GM21786 (cell line): ENCODE results near the gene RALGPS2.
"Not testable (repeated sequence)": the region's sequence is repeated elsewhere in the genome, so short reads cannot be mapped to it uniquely, and the experiment has no call there.

ENCODE experiments used
- ATAC-seq: cut with Tn5 transposase; IDR thresholded peaks from one replicate; pipeline ENCODE4 v1.9.1; 2021; ENCODE audit not compliant: unreplicated experiment

The RALGPS2 gene

DNA sequence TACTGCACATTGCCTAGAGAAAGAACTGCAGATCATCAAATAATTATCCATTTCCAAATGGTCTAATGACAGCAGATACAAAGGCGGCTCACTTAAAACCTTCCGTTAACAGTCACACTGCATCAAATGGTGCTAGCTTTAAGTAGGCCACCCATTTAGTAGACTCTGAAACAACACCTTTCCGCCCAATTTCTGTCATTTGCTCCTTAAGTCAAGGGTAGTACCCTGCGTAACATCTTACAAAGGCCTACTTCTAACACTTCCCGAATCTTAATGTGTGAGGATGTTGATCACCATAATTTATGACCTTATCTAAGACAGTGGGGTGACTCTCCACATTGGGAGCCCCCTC is 692 bp upstream of the RALGPS2 start:
- ATAC-seq: no peak

DNA sequence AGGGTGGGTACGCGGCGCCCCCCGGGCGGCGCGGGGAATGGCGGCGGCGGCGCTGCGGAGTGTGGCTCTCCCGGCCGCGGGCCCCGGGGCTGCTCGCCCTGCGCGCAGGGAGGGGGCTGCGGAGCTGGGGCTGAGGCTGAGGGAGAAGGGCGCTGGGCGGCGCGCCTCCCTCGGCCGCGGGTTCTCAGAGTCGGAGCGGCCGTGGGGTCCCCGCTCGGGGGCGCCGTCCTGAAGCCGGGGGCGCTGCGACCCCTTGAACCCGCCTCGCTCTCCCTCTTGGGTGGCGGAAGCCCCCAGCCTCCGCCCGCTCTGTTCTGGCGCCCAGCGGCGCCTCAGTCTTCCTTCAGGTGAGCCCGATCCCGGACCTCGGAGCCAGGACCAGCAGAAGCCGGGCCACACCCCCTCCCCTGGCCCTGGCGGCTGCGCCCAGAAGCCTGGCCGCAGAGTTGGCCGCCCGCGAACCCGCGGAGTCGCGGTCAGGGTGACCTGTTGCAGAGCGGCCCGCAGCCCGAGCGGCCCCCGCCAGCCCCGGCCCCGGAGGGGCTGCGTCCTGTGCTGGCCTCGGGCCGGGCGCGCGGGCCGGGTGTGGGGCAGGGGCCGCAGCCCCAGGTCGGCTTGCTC is 532 bp downstream of the RALGPS2 start:
- ATAC-seq: peak; percentile 26

DNA sequence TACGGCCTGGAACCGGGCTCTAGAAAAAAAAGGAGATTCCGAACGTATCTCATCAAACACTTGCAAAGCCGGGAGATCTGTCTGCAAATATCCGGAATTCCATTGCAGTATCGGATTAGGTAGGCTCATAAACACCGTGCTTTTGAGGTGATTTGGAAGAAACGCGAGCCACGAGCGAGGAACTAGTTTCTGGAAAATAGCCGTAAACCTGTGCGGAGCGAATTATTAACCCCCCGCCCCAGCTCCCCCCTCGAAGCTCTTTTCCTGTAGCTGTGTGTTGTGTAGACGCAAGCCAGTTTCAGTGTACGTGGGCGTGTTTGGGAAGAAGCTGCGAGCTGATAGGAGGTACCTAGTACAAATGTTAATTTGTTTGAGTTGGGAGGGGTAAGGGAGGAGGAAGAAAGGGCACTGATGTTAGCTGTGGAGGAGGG is 1.1 kb downstream of the RALGPS2 start:
- ATAC-seq: peak; percentile 80

DNA sequence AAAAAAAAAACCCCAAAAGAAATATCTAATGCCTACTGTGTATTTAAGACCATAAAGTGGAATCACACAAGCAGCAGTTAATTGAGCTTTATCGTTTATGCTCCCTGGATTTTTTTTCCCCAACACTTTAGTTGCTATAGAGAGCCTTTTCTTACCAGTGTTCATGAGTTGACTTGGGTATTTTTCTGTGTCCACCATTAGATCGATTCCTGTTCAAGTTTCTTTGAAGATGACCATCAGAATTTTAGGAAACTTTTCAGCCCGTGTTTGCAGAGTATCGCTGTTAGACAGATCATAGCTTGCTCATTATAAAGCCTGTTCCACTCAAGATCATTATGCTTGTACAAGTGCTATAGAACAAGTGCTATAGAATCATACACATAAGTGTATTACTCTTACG is 1.5 kb downstream of the RALGPS2 start:
- no peak for ATAC-seq

DNA sequence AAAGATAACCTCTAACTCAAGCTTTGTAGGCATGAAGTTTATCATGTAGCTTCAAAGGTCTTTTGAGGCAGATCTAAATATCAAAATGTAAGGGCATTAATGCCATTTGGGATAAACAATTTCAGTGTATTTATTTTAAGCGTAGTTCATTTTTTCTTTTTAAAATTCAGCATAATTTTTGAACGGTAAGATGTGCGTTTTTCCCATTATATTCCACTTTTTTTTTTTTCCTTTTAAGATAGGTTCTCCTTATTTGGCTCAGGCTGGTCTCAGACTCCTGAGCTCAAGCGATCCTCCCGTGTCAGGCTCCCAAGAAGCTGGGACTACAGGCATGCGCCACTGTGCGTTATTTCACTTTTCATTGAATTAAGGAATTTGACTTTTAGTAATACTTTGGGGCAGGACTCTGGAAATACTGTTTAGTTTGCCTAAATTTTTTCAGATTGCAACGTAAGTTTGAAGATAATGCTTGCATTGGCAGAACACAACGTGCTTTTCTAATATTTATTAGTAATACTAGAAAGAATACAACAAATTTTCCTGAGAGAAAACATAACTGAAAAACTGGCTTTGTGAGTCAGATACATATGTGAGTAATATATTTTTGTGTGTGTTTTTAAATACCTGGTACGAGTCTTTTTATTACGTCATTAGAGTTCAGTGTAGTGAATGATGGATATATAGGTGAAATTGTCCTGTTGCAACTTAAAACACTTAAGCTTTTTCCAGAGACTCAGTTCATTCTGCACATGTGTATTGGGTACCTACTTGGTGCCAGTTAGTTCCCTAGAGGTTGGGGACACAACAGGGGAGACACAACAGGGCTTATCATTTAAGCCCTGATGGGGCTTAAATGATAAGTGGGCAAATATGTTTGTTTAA is 2.2 kb downstream of the RALGPS2 start:
- ATAC-seq: no peak

DNA sequence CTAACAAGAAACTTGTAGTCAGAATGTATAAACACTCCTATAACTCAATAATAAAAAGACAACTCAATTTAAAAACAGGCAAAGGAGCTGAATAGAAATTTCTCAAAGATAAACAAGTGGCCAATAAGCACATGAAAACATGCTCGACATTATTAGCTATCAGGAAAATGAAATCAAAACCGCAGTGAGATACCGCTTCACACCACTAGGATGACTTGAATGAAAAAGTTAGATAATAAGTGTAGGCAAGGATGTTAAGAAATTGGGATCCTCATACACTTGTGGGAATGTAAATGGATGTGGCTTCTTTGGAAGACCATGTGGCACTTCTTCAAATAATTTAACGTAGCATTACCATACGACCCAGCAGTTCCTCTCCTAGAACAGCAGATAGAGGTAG is 8.9 kb downstream of the RALGPS2 start:
- ATAC-seq: no peak

DNA sequence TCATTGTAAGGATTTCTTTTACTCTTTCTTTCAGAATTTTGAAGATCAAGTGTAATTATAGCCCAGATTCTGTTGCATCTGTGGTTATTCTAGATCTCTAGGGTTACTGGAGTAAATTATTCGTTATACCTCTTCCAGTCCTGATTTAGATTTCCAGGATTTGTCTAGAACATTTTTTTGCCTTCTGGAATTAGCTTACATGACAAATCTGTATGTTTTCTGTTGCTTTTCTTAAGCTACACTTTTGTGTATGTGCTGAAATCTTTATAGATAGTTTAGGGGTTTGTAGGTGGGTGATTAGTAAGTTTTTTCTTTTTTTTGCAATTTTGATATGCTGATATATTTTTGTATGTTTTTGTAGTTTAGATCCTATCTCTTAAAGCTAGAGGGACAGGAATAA is 13.7 kb downstream of the RALGPS2 start:
- no peak for ATAC-seq

DNA sequence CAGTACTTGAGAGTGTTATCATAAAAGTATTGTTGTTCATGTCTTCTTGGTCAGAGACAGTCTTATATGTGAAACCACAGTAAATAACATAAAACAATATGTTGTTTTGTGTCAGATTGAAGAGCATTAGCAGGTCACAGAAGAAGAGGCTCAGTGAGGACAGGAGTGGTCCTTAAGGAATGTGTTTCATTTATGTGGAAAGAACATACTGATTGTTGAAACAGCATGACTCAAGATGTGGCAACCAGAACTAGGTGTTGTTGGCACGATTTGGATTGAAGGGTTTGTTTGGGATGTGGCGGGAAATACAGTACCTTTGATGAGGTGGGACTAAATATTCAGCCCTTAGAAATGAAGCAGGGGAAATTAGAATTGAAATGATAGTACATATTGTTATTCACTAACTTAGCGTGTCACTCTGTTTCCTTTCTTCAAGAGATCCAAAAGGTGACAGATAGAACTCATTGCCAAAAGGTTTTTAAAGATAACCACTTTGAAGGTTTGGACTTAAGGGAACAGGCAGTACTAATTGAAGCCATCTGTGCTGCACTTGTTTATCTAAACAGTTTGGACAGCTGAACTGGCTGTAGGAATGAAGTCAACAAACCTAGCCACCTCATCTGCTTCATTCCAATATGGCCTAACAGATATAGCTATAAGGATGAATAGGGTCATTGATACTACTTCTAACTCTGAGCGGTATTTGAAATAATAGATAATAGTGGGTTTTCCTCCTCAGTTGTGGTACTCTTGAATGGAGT is 14.4 kb downstream of the RALGPS2 start:
- no peak for ATAC-seq

DNA sequence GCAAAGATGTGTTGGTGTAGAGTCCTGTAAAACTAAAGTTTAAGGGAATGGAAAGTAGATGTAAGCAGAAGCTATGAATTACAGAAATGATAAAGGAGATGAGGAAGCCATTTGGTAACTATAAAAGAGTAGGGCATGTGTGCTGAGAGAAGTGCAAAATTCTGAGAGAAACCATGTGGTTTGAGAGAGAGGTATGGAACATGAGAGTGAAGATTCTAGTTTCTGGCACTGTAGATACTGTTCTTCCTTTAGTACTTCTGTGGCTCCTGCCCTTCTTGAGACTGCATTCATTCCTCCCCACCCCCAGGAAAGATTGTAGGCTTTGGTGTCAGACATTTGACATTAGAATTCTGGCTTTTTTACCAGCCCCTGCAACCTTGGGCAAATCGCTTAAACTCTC is 15.4 kb downstream of the RALGPS2 start:
- no peak for ATAC-seq

DNA sequence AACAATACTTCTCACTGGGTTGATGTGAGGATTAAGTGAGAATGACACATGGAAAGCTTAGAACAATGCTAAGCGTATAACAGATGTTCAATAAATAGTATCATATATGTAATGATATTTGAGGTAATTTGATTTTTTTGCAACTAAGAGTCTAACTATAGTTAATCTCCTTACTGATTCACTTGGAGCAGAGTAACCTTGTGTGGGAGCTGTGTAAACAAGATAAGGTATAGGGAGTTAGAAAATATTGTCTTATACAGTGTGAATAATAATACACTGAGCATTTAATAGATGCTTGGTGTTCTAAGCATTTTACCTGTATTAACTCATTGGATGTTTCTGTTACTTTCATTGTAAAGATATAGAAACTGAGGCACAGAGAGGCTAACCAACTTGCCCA is 15.9 kb downstream of the RALGPS2 start:
- no peak for ATAC-seq

DNA sequence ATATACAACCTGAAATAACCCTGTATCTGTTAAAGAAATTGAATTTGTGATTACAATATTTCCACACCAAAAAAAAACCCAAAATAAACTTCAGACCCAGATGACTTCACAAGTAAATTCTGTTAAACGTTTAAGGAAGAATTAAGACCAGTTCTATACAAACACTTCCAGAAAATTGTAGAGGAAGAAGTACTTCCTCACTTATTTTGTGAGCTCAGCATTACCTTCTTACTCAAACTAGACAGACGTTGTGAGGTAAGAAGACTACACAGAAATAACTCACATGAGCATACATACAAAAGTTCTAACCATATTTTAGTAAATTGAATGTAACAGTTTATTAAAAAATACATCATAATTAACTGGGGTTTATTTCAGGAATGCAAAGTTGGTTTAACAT is 18.8 kb downstream of the RALGPS2 start:
- no peak for ATAC-seq

DNA sequence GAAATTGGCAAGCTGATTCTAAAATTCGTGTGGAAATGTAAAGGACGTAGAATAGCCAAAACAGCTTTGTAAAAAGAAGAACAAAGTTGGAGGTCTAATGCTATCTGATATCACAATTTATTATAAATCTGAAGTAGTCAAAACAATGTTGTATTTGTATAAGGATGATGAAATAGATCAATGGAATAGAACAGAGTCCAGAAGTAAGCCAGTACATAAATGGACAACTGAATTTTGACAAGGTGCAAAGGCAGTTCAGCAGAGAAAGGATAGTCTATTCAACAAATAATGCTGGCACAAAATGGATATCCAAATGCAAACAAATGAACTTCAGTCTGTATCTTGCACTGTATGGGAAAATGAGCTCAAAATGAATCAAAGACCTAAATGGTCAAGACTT is 20.2 kb downstream of the RALGPS2 start:
- no peak for ATAC-seq

DNA sequence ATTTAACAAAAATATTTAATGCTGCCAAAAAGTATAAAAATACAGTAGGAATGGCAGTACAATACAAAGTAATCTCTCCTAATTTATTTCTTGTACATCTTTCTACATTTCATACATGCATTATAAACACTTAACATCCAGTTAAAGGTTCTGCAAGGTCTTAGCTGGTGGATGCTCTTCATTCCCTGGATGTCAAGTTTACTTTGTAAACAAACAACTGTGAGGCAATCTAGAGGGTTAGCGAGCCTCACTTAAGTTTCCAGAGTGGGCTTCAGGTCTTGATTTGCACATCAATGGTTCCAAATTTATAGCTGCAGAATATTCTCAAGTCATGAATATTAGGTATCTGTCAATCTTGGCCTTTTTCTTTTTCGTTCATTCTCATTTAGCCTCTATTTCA is 21.3 kb downstream of the RALGPS2 start:
- ATAC-seq: no peak

DNA sequence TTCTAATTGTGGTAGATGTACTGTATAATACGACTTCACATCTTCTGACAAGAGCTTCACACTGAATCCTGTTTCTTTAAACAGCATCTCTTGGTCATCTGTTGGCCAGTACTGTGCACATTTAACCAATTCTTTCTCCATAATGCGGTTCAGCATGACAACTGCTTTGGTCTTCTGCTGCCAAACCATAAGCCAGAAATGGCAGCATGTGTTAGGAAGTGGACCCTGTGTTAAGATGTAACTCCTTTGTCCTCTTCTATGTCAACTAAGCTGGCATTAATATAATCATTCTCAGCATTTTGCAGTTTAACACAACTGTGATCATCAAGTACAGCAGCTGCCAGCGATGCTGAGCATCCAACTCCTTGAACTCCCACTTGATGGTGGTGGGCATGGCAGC is 22.3 kb downstream of the RALGPS2 start:
- ATAC-seq: not testable (repeated sequence)

DNA sequence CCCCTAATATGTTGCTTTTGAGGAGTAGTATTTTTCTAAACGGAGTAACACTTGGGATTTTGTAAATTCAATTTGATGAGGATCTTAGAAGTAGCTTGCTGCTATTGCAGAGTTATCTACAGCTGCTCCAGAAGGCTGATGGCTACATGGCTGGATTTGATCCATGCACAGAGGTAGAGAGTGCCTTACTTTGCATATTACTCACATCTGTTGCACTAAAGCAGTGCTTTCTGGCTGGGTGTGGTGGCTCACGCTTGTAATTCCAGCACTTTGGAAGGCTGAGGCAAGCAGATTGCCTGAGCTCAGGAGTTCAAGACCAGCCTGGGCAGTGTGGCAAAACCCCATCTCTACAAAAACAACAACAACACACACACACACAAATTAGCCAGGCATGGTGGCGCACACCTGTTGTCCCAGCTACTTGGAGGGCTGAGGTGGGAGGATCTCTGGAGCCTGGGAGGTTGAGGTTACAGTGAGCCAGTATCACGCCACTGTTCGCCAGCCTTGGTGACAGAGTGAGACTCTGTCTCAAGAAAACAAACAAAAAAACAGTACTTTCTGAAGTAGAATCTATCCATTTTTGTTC is 24.6 kb downstream of the RALGPS2 start:
- ATAC-seq: no peak

DNA sequence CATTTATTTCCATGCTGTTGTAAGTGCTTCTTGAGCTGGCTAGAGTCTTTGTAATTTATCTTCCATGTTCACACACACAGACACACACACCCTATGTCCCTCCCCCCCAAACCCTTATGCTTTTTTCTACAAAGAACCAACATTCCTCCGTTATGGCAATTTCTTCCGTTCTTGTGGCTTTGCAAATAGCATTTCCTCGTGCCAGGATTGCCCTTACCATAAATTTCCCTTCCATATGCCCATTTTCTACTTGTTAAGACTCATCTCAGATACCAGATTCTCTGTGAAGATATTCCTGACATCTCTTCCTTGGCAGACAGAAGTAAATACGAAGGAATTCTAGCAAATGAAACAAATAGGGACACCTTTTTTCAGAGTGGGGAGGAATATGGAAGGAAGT is 26.0 kb downstream of the RALGPS2 start:
- ATAC-seq: no peak

DNA sequence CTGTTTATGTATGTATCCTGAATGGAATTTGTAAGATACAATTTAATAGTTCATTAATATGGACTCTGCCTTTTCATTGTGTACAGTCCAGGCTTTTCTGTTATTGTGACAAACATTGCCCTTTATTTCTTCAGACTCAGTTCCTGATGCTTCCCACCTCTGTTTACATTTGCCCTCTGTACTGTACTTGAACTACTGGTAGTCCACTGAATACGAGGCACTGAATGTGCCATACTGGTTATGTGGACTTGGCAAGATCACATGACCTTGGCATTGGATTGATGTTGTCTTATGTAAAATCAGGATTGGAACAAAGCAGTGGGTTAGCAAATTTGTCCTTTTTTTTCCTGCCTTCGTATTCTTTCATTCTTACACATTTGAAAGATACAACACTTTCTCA is 27.8 kb downstream of the RALGPS2 start:
- no peak for ATAC-seq

DNA sequence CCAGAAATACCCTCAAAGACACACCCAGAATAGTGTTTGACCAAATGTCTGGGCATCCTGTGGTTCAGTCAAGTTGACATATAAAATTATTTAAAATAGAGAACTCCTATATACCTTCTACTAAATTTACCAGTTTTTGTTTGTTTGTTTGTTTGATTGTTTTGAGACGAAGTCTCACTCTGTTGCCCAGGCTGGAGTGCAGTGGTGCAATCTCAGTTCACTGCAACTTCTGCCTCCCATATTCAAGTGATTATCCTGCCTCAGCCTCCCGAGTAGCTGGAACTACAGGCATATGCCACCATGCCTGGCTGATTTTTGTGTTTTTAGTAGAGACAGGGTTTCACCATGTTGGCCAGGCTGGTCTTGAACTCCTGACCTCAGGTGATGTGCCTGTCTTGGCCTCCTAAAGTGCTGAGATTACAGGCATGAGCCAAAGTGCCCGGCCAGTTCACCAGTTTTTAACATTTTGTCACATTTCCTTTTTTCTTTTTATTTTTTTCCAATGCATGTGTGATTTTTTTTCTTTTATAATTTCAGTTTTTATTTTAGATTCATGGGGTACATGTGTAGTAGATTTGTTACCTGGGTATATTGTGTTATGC is 29.7 kb downstream of the RALGPS2 start:
- not testable (repeated sequence) for ATAC-seq

DNA sequence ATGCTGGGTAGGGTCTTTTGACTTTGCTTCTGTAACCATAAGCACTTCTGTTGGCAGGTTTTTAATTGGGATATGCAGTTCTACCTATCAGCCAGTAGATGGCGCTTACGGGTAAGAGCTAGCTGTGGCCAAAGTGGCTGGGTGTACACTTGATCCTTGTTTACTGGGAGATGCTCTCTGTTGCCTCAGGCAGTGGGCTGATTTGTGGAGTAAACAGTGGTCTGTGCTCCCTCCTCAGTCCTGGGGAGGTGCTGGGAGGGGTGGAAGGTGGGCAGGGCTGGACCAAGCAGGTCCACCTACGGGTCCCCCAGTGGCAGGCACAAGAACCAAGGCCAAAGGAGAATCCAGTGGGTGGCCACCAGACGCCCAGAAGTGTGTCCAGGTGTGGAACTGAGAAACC is 43.4 kb downstream of the RALGPS2 start:
- no peak for ATAC-seq

DNA sequence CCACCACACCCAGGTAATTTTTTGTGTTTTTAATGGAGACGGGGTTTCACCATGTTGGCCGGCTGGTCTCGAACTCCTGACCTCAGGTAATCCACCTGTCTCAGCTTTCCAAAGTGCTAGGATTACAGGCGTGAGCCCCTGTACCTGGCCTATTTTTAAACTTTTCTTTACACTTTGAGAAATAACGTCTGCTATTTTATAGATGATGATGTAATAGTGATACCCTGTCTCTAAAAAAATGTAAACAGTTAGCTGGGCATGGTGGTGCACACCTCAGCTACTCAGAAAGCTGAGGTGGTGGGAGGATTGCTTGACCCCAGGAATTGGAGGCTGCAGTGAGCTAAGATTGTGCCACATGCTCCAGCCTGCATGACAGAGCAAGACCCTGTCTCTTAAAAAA is 47.9 kb downstream of the RALGPS2 start:
- no peak for ATAC-seq

DNA sequence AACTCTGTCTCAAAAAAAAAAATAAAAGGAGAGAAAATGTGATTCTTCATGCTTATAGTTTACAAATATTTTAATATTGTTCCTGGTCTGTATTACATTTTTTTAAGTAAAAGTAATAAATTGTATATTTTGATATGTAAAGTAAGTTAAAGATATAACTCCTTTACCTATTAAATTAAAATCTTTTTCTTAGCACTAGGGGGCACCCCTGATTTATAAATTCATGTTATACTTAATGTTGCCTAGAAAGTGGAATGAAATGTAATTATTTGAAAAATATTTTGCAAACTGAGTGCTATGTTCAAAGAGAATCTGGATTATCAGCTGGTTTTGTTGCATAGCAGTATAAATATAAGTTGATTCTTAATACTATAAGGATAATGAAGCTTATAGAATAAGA is 49.2 kb downstream of the RALGPS2 start:
- no peak for ATAC-seq
